GM12864 (cell line): Measurements from ENCODE around the gene TNFAIP2.

Source experiments
- DNase-seq: peaks from one replicate; pipeline ENCODE4 v3.0.0-alpha.2; 2011; ENCODE audit warnings: low read depth
- H3K4me3 ChIP-seq: 2 replicates; pipeline ENCODE4 v1.5.1; 2011; ENCODE audit warnings: mild to moderate bottlenecking, low read depth, low read length, control low read depth
- CTCF ChIP-seq: IDR thresholded peaks from 2 replicates; pipeline ENCODE4 v1.5.1; 2011; ENCODE audit warnings: low read depth, mild to moderate bottlenecking, moderate library complexity, low read length, control low read depth, inconsistent platforms; ENCODE audit errors: missing control alignments

The TNFAIP2 gene

GRCh38 chr14:103121846-103122584, 1.2 kb upstream of the TNFAIP2 start:
- TF ChIP-seq CTCF = no peak
- H3K4me3 ChIP-seq = no peak overlapping the region
- DNase-seq = no peak

DNA sequence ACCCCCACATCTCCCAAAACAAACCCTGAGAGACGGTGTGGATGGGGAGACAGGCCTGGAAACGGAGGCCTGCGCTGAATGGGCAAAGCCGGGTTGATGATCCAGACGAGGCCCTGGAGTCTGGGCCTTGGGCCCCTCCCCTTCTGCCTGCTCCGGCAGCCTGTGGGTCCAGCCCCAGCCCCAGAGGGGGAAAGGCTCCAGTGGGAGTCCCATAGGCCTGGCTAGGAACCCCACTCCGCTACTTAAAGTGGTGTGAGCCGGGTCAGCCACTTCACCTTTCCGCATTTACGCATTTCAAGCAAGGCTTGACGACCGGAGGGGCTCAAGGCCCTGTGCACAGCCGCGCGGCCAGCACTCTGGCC, 695 bp upstream of the TNFAIP2 start:
- DNase-seq = no peak

DNA sequence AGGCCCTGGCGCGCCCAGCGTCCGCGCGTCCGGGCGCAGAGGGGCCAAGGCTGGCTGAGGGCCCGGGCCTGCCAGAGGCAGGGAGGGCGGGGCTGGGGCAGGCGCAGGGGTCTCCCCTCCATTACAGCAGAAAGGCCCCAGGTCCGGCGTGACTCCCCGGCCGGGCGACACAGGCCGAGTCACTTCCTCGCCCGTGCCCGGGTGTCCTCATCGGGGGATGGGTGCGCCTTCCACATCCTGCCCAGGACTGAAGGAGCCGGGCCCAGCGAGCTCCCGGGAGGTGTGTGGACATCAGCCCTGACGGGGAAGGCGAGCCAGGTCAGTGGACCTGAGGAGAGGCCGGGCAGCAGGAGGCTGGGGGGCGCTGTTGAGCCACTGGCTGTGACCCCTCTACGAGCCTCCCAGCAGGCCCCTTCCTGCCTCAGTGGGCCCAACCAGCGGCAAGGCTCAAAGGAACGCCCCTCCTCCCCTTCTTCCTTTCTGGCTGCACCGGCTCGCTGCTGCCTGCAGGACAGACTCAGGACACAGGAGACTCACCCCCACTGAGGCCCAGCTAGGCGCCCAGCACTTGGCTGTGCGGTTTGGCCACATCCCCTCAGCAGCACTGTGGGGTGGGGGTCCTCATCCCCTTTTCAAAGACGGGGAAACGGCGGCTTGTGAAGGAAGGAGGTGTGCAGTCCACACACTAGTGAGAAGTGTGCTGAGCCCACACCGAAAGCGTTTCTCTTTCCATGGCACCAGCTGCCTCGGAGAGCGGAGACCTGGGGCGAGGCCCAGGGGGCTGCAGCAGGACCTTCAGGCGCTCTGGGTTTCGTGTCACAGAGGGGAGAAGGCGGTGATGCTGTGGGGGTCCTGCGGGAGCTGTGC, 606 bp downstream of the TNFAIP2 start:
- peak overlapping the region; percentile 69 for H3K4me3 ChIP-seq
- no peak for DNase-seq
- TF ChIP-seq CTCF = peak; percentile 53

More for the DNA sequence above, 695 bp upstream of the TNFAIP2 start:
- H3K4me3 ChIP-seq = peak overlapping the region; percentile 69; the same call in 1 of the 2 replicates
- TF ChIP-seq CTCF = no peak

GRCh38 chr14:103124501-103125001, 1.3 kb downstream of the TNFAIP2 start:
- H3K4me3 ChIP-seq = peak overlapping the region; percentile 69; the same call in 1 of the 2 replicates
- DNase-seq = no peak
- TF ChIP-seq CTCF = no peak

DNA sequence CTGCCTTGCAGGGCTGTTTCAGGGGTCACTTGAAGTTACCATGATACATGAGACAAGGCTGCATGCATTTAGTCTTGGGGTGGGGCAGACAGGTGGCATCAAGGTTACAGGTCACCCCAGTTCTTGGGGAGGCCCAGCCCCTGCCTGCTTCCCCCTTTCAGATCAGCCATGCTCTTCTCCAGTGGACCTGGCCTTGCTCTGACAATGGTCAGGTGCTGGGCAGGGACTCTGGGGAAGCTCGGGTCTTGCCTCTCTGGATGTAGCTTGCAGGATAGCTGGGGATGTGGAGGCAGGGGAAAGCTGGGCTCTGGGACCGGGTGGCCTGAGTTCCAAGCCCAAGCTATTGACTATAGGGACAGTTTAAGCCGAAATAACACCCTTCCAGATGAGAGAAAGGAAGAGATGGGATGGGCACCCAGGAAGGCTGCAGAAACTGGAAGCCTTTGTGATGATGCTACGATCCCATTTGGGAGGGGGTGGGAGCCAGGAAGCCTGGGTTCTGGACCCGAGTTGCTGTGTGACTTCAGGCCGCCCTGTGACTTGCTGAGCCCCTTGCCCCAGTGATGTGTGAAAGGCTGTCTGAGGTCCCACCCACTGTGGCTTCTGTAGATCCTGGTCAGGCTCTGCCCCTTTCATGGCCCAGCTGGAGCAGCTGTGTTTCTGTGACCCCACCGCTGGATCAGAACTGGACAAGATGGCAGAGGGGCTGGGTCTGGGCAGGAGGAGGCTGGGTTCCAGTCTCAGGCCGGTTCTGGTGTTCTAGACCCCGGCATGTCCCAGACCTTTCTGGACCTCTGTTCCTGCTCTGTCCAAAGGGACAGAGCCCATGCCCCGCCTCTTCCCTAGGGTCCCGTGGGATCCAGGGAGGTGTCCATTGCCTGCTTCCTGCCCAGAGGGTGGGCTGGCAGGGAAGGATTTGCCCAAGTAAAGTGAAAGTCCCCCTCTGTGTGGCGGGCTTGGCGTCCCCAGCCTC, 2.1 kb downstream of the TNFAIP2 start:
- TF ChIP-seq CTCF = no peak
- H3K4me3 ChIP-seq = no peak overlapping the region
- no peak for DNase-seq

DNA sequence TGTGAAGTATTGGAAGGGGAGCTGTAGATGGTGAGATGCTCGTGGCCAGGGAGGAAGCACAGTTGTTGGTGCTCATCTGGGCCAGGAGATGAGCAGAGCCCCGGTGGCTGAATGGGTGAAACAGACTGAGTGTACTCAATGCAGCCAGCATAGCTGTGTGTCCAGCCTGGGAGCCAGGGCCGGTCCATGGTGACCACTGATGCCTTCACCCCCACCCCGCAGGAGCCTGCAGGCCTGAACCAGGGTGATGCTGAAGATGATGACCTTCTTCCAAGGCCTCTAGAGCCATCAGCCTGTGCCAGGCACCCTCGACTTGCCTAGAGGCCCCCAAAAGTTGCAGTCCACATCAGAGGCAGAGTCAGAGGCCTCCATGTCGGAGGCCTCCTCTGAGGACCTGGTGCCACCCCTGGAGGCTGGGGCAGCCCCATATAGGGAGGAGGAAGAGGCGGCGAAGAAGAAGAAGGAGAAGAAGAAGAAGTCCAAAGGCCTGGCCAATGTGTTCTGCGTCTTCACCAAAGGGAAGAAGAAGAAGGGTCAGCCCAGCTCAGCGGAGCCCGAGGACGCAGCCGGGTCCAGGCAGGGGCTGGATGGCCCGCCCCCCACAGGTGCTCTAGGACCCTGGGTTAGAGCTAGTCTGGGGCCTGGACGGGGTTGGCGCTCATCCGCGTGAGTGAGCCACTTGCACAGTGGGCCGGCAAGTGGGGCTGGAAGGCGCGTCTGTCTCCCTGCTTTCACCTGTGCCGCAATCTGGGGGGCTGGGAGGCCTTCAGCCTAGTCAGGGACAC, 3.0 kb downstream of the TNFAIP2 start:
- DNase-seq = no peak
- no peak overlapping the region for H3K4me3 ChIP-seq
- TF ChIP-seq CTCF = no peak
